Epithelial cell of esophagus (primary cell): ENCODE data around the gene MAPT.

Experiments
- DNase-seq: peaks from one replicate; pipeline ENCODE4 v3.0.0; 2010; ENCODE audit warnings: low read depth
- H3K4me3 ChIP-seq: 2 replicates; pipeline ENCODE4 v1.5.1; 2011; ENCODE audit warnings: mild to moderate bottlenecking, low read length, control low read depth
- CTCF ChIP-seq: IDR thresholded peaks from 2 replicates; pipeline ENCODE4 v1.5.1; 2011; ENCODE audit warnings: low read depth, mild to moderate bottlenecking, low read length, control low read depth, inconsistent platforms; ENCODE audit not compliant: insufficient read depth; ENCODE audit errors: missing control alignments

MAPT gene

GRCh38 chr17:45896803-45897693, 2.7 kb downstream of the MAPT start:
- DNase-seq, result no peak
- no peak overlapping the region for H3K4me3 ChIP-seq
- TF ChIP-seq CTCF, result no peak

GRCh38 chr17:45900136-45900535, 5.8 kb downstream of the MAPT start:
- no peak overlapping the region for H3K4me3 ChIP-seq
- no peak for DNase-seq
- TF ChIP-seq CTCF, result no peak

GRCh38 chr17:45900723-45901415, 6.5 kb downstream of the MAPT start:
- no peak for DNase-seq
- H3K4me3 ChIP-seq, result no peak overlapping the region
- no peak for TF ChIP-seq CTCF

- no peak for DNase-seq
- TF ChIP-seq CTCF, result no peak
- no peak overlapping the region for H3K4me3 ChIP-seq
Measured at GRCh38 chr17:45902892-45903346, 8.6 kb downstream of the MAPT start.

GRCh38 chr17:45904866-45905265, 10.5 kb downstream of the MAPT start:
- no peak for TF ChIP-seq CTCF
- H3K4me3 ChIP-seq, result no peak overlapping the region
- no peak for DNase-seq

GRCh38 chr17:45905814-45906213, 11.5 kb downstream of the MAPT start:
- DNase-seq, result no peak
- no peak overlapping the region for H3K4me3 ChIP-seq
- no peak for TF ChIP-seq CTCF
